ENCODE data around the gene COBL. TPM values are rescaled to one million over a fixed set of nuclear protein-coding genes. Genes with fewer than 3 reads are reported as not detected.

Gene COBL
- total RNA-seq, 1 experiment from 2014 or later: 63.6 TPM

- no peak for TF ChIP-seq CTCF (IDR thresholded peaks at IDR 0.05; ENCODE audit: insufficient read depth in 1 of 2, low read depth in 1 of 2, low read length in 1 of 2, severe bottlenecking in 1 of 2, unreplicated experiment in 1 of 2)
- no peak overlapping the region for H3K4me3 Mint-ChIP-seq (ENCODE audit: unreplicated experiment)
- DNase-seq: no peak
- peaks cover 17% of the 10 kb centered on the region for H3K36me3 Mint-ChIP-seq (ENCODE audit: insufficient read depth, unreplicated experiment)
- H3K4me3 ChIP-seq (ENCODE audit: low read depth, low read length): no peak overlapping the region
- BruUV-seq (replicated peaks): no TSS peak
- no peaks in the 10 kb centered on the region for H3K9me3 ChIP-seq
- peak overlapping the region; percentile 14 for H3K27ac Mint-ChIP-seq (ENCODE audit: unreplicated experiment)
- POLR2A ChIA-PET: no interaction called here
- intact Hi-C loops (cut with micrococcal nuclease; ENCODE audit: unreplicated experiment): no loop called here
- H3K4me1 Mint-ChIP-seq (ENCODE audit: low read depth, unreplicated experiment): peaks cover 57% of the 10 kb centered on the region
- no peaks in the 10 kb centered on the region for H3K36me3 ChIP-seq (ENCODE audit: control insufficient read depth, insufficient read depth, low read length)
- H3K27me3 Mint-ChIP-seq (ENCODE audit: insufficient read depth, unreplicated experiment): no peaks in the 10 kb centered on the region
- H3K4me1 ChIP-seq: peaks cover 27% of the 10 kb centered on the region
- no peaks in the 10 kb centered on the region for H3K27me3 ChIP-seq (replicated peaks; ENCODE audit: control insufficient read depth, insufficient read depth, low read length)
- CTCF ChIA-PET: interaction anchor here (1.1 to 2.0 kb wide), 2 partner anchors 90 to 115 kb away, joined by 7 to 8 read pairs; no protein-coding TSS in a partner anchor
- H3K9me3 Mint-ChIP-seq (ENCODE audit: unreplicated experiment): no peaks in the 10 kb centered on the region
Measured at GRCh38 chr7:51276967-51277366, 39.6 kb downstream of the COBL start.

DNA sequence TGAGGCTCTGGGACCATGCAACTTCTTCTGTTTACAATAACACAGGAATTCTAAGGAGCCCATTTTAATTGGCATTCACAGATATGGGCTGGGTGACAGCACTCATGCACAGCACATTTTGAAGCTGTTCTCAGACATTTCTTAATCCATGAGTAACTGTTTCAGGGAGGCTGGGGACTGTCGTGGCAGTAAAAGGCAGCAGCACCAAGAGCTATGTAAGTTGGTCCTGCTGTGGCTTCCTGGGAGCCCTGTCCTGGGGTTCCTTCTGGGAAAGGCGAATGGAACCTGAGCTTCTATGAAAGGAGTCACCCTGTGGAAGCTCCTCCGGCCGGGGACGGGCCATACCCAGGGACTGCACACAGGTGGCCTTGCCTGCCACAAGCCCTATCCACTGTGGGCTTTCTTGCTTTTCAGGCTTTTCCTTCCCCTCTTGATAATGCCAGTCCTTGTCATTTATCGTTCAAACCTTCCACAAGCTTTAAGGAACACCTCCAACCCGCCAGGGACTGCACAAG lies 40.5 kb downstream of the COBL start:
- H3K9me3 ChIP-seq: no peaks in the 10 kb centered on the region
- Mint-ChIP-seq H3K9me3 (ENCODE audit: unreplicated experiment) (no peaks in the 10 kb centered on the region), H3K36me3 (ENCODE audit: insufficient read depth, unreplicated experiment) (peaks cover 17% of the 10 kb centered on the region), H3K27me3 (ENCODE audit: insufficient read depth, unreplicated experiment) (no peaks in the 10 kb centered on the region), H3K27ac (ENCODE audit: unreplicated experiment) (peak overlapping the region; percentile 14), H3K4me3 (ENCODE audit: unreplicated experiment) (no peak overlapping the region), H3K4me1 (ENCODE audit: low read depth, unreplicated experiment) (peaks cover 57% of the 10 kb centered on the region)
- H3K4me3 ChIP-seq (ENCODE audit: low read depth, low read length): no peak overlapping the region
- no peaks in the 10 kb centered on the region for H3K36me3 ChIP-seq (ENCODE audit: control insufficient read depth, insufficient read depth, low read length)
- TF ChIP-seq CTCF (IDR thresholded peaks at IDR 0.05; ENCODE audit: insufficient read depth in 1 of 2, low read depth in 1 of 2, low read length in 1 of 2, severe bottlenecking in 1 of 2, unreplicated experiment in 1 of 2): no peak
- ChIA-PET CTCF (interaction anchor here (0.5 to 2.0 kb wide), 4 partner anchors 17 to 114 kb away, joined by 3 to 8 read pairs (median 5); no protein-coding TSS in a partner anchor), POLR2A (no interaction called here)
- H3K27me3 ChIP-seq (replicated peaks; ENCODE audit: control insufficient read depth, insufficient read depth, low read length): no peaks in the 10 kb centered on the region
- H3K4me1 ChIP-seq: peaks cover 27% of the 10 kb centered on the region
- intact Hi-C loops (cut with micrococcal nuclease; ENCODE audit: unreplicated experiment): no loop called here
- BruUV-seq (replicated peaks): no TSS peak
- no peak for DNase-seq

- Histone ChIP-seq H3K4me1 (peaks cover 27% of the 10 kb centered on the region), H3K4me3 (ENCODE audit: low read depth, low read length) (no peak overlapping the region), H3K36me3 (ENCODE audit: control insufficient read depth, insufficient read depth, low read length) (no peaks in the 10 kb centered on the region), H3K27me3 (replicated peaks; ENCODE audit: control insufficient read depth, insufficient read depth, low read length) (no peaks in the 10 kb centered on the region), H3K9me3 (no peaks in the 10 kb centered on the region)
- peak in 1 of 2 experiments; percentile 29 for DNase-seq
- POLR2A ChIA-PET: no interaction called here
- Mint-ChIP-seq H3K4me3 (ENCODE audit: unreplicated experiment) (no peak overlapping the region), H3K27ac (ENCODE audit: unreplicated experiment) (peak overlapping the region; percentile 14), H3K4me1 (ENCODE audit: low read depth, unreplicated experiment) (peaks cover 53% of the 10 kb centered on the region), H3K36me3 (ENCODE audit: insufficient read depth, unreplicated experiment) (peaks cover 17% of the 10 kb centered on the region), H3K9me3 (ENCODE audit: unreplicated experiment) (no peaks in the 10 kb centered on the region), H3K27me3 (ENCODE audit: insufficient read depth, unreplicated experiment) (no peaks in the 10 kb centered on the region)
- no peak for TF ChIP-seq CTCF (IDR thresholded peaks at IDR 0.05; ENCODE audit: insufficient read depth in 1 of 2, low read depth in 1 of 2, low read length in 1 of 2, severe bottlenecking in 1 of 2, unreplicated experiment in 1 of 2)
- no TSS peak for BruUV-seq (replicated peaks)
- CTCF ChIA-PET: interaction anchor here (1.0 to 2.0 kb wide), 2 partner anchors 47 to 91 kb away, joined by 3 to 8 read pairs; no protein-coding TSS in a partner anchor
- intact Hi-C loops (cut with micrococcal nuclease; ENCODE audit: unreplicated experiment): no loop called here
Measured at GRCh38 chr7:51275532-51275931, 41.1 kb downstream of the COBL start.

All from Caco-2 (cell line).